PC-9 (cell line): ENCODE data around the gene ARHGAP26.

ENCODE experiments used
- EZH2 ChIP-seq: fragments of 200-600 bp; sonication (generic); IDR thresholded peaks from 2 replicates; pipeline ENCODE4 v1.8.0; 2017; ENCODE audit warnings: antibody characterized with exemption, low read depth
- TF ChIP-seq, protein P1 (sequence below): fragments of 200-600 bp; sonication (generic); conservative IDR thresholded peaks from 2 replicates; pipeline ENCODE4 v1.6.1; 2017; ENCODE audit warnings: mixed run types, antibody characterized with exemption, mild to moderate bottlenecking, moderate library complexity

DNA sequence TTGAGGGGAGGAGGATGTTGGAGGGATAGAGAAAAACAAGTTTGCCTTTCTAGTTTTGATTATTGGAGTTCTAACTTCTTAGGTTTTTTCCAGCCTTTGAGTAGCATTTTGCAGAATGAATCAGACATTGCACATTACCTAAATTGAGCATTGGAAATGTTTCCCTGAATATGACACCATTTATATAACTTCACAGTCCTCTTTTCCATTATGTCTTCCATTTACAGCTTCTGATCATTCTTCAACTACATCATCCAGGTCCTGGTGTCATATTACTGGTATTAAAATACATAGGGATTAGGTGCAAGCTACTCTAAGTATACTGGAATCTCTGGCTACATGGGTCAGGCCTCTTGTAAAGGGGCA, 286.1 kb downstream of the ARHGAP26 start:
- TF ChIP-seq, protein P1, sequence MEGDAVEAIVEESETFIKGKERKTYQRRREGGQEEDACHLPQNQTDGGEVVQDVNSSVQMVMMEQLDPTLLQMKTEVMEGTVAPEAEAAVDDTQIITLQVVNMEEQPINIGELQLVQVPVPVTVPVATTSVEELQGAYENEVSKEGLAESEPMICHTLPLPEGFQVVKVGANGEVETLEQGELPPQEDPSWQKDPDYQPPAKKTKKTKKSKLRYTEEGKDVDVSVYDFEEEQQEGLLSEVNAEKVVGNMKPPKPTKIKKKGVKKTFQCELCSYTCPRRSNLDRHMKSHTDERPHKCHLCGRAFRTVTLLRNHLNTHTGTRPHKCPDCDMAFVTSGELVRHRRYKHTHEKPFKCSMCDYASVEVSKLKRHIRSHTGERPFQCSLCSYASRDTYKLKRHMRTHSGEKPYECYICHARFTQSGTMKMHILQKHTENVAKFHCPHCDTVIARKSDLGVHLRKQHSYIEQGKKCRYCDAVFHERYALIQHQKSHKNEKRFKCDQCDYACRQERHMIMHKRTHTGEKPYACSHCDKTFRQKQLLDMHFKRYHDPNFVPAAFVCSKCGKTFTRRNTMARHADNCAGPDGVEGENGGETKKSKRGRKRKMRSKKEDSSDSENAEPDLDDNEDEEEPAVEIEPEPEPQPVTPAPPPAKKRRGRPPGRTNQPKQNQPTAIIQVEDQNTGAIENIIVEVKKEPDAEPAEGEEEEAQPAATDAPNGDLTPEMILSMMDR, result no peak
- no peak for TF ChIP-seq EZH2
